K562 (cell line): ENCODE measurements around the gene FTH1. TPM values are rescaled to one million over a fixed set of nuclear protein-coding genes. Genes with fewer than 3 reads are reported as not detected.

Source experiments
- CREBBP ChIP-seq: IDR thresholded peaks from one replicate; pipeline ENCODE4 v1.6.1; 2012; ENCODE audit warnings: low read depth, mild to moderate bottlenecking, control low read depth, inconsistent platforms, low read length
- EP300 ChIP-seq: IDR thresholded peaks from 2 replicates; pipeline ENCODE4 v1.6.1; 2012; ENCODE audit warnings: low read length, improper control_type of control experiment
- HIVEP1 ChIP-seq: fragments of 250-450 bp; sonication (Bioruptor Pico); IDR thresholded peaks from 2 replicates; pipeline ENCODE4 v1.4.0; 2020; ENCODE audit warnings: mild to moderate bottlenecking
- JUND ChIP-seq, 2 experiments: IDR thresholded peaks; 2 replicates in 1 of 2; 3 replicates in 1 of 2; pipeline ENCODE4 v1.6.1; 2011; ENCODE audit warnings: borderline replicate concordance in 2 of 2, low read depth in 2 of 2, low read length in 2 of 2, improper control_type of control experiment in 1 of 2, missing biosample characterization in 1 of 2, missing genetic modification characterization in 1 of 2, missing genetic modification reagents in 1 of 2
- NCOA2 ChIP-seq, 2 experiments: fragments of 450-650 bp; IDR thresholded peaks; 2 replicates each; pipeline ENCODE4 v1.6.1; 2018; ENCODE audit warnings: mild to moderate bottlenecking in 2 of 2, moderate library complexity in 1 of 2; ENCODE audit not compliant: partially characterized antibody in 2 of 2
- NR2F6 ChIP-seq: fragments of 450-650 bp; formaldehyde crosslinking; IDR thresholded peaks from 2 replicates; pipeline ENCODE4 v1.4.0; 2020; ENCODE audit warnings: mild to moderate bottlenecking
- PHB2 ChIP-seq: fragments of 450-650 bp; IDR thresholded peaks from 2 replicates; pipeline ENCODE4 v1.6.1; 2017; ENCODE audit warnings: low read depth
- RHOXF2B ChIP-seq: fragments of 250-450 bp; sonication (Bioruptor Pico); conservative IDR thresholded peaks from 2 replicates; pipeline ENCODE4 v1.5.1; 2021
- SNRNP70 ChIP-seq: fragments of 200-400 bp; formaldehyde crosslinking; optimal IDR thresholded peaks from 2 replicates; pipeline ENCODE3; 2017; ENCODE audit warnings: low read depth, low read length
- TARDBP ChIP-seq: fragments of 450-650 bp; IDR thresholded peaks from 2 replicates; pipeline ENCODE4 v1.6.1; 2016
- ZNF124 ChIP-seq: sonication (generic); formaldehyde crosslinking; IDR thresholded peaks from 2 replicates; pipeline ENCODE4 v1.8.1; 2022; ENCODE audit warnings: missing genetic modification reagents
- ZNF717 ChIP-seq: fragments of 250-450 bp; sonication (Bioruptor Pico); IDR thresholded peaks from 2 replicates; pipeline ENCODE4 v1.5.0; 2021
- polyA plus RNA-seq, 8 experiments: library from polyadenylated mRNA; depleted of rRNA in 4 of 8; stranded (reverse) in 5 of 8; unstranded in 3 of 8; fragments of >200 nt; fragmentation: Nextera tagmentation in 2 of 8; fragmentation: Illumina TruSeq in 1 of 8; extraction: Ambion mirVana in 2 of 8; extraction: Trizol in 1 of 8; gene quantifications; 2 replicates each; pipeline versions ENCODE4 v1.2.1 to v1.2.3, GENCODE V29; 2011 to 2014; ENCODE audit warnings: inconsistent platforms in 1 of 8, missing spikeins in 1 of 8
- total RNA-seq, 7 experiments: library from RNA; depleted of rRNA in 6 of 7; stranded (reverse); fragments of >200 nt in 6 of 7; fragmentation: Illumina TruSeq in 2 of 7; extraction: Trizol in 2 of 7; gene quantifications; 2 replicates each; pipeline versions ENCODE4 v1.2.1 to v1.2.3, GENCODE V29; 2011 to 2021; ENCODE audit warnings: low replicate concordance in 1 of 7
- TF ChIP-seq, protein P1 (sequence below): fragments of 250-450 bp; sonication (Bioruptor Pico); IDR thresholded peaks from 2 replicates; pipeline ENCODE4 v1.4.0; 2020; ENCODE audit warnings: mild to moderate bottlenecking
- TF ChIP-seq, protein P2 (sequence below): fragments of 450-650 bp; formaldehyde crosslinking; IDR thresholded peaks from 2 replicates; pipeline ENCODE4 v1.4.0; 2020; ENCODE audit warnings: mild to moderate bottlenecking, moderate library complexity
- TF ChIP-seq, protein P3 (sequence below): fragments of 250-450 bp; sonication (Bioruptor Pico); IDR thresholded peaks from 2 replicates; pipeline ENCODE4 v1.5.0; 2022; ENCODE audit warnings: mild to moderate bottlenecking
- TF ChIP-seq, protein P4 (sequence below): fragments of 250-450 bp; sonication (Bioruptor Pico); IDR thresholded peaks from 2 replicates; pipeline ENCODE4 v1.8.0; 2022; ENCODE audit warnings: inconsistent platforms, mild to moderate bottlenecking, moderate library complexity, borderline replicate concordance
- TF ChIP-seq, protein P5 (sequence below): fragments of 250-450 bp; sonication (Bioruptor Pico); IDR thresholded peaks from 2 replicates; pipeline ENCODE4 v1.9.0; 2021; ENCODE audit warnings: mild to moderate bottlenecking
- TF ChIP-seq, protein P6 (sequence below): sonication (generic); formaldehyde crosslinking; IDR thresholded peaks from 2 replicates; pipeline ENCODE4 v1.8.0; 2022; ENCODE audit warnings: mild to moderate bottlenecking, low read depth, missing genetic modification reagents
- TF ChIP-seq, protein P7 (sequence below): fragments of 450-650 bp; IDR thresholded peaks from 2 replicates; pipeline ENCODE4 v1.6.1; 2016; ENCODE audit warnings: missing biosample characterization, missing genetic modification characterization

Gene FTH1
- total and polyA plus RNA-seq, 9 of the 15 experiments (the other 6 are each of a cell fraction or from before 2014, with no cell fraction given): 370 to 3,146 (median 802) TPM

DNA sequence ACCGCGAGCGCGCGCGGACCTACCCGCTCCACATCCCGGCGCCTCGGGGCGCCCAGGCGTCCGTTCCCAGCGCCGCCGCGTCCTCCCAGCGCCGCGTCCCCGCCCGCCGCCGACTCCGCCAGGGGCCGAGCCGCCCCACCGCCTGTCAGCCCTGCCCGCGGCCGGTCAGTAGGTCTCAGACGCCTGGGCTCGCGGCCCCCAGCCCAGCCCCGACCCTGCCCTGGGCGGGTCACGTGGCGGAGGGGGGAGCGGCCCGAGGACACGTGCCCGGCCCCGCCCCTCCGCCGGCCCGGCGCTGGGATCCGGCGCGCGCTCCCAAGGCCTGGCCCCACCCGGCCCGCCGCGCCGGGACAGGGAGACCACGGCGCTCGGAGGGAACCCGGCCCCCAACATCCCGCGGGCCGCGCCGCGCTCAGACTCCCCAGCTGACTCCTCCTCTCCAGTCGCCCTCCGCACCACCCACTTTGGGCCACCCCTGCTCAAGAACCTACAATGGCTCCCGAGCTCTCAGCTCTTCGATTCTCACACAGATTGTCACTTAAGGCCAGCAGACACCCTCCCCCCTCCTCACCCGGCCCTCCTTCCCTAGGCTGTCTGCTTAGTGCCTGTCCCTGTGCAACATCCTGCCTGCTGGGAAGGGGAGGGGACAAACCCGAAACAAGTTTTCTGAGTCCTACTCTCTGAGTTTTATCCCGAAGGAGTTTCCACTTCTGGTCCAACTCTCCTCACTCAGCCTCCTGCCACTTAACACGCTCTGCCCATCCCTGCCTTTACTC lies 49.9 kb downstream of the FTH1 start, which contains the start of gene RAB3IL1 (continued):
- no peak for TF ChIP-seq JUND (IDR thresholded peaks at IDR 0.05; ENCODE audit: borderline replicate concordance, low read depth, low read length)
- no peak for TF ChIP-seq JUND (tag; IDR thresholded peaks at IDR 0.05; ENCODE audit: borderline replicate concordance, low read depth, low read length)
- TF ChIP-seq, protein P1, sequence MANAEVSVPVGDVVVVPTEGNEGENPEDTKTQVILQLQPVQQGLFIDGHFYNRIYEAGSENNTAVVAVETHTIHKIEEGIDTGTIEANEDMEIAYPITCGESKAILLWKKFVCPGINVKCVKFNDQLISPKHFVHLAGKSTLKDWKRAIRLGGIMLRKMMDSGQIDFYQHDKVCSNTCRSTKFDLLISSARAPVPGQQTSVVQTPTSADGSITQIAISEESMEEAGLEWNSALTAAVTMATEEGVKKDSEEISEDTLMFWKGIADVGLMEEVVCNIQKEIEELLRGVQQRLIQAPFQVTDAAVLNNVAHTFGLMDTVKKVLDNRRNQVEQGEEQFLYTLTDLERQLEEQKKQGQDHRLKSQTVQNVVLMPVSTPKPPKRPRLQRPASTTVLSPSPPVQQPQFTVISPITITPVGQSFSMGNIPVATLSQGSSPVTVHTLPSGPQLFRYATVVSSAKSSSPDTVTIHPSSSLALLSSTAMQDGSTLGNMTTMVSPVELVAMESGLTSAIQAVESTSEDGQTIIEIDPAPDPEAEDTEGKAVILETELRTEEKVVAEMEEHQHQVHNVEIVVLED (CRISPR knock-in tag): 0 out of 2 replicates have a peak, but pooled peaks have one; percentile 4
- TF ChIP-seq, protein P2, sequence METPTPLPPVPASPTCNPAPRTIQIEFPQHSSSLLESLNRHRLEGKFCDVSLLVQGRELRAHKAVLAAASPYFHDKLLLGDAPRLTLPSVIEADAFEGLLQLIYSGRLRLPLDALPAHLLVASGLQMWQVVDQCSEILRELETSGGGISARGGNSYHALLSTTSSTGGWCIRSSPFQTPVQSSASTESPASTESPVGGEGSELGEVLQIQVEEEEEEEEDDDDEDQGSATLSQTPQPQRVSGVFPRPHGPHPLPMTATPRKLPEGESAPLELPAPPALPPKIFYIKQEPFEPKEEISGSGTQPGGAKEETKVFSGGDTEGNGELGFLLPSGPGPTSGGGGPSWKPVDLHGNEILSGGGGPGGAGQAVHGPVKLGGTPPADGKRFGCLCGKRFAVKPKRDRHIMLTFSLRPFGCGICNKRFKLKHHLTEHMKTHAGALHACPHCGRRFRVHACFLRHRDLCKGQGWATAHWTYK (CRISPR knock-in tag): 0 out of 2 replicates have a peak, but pooled peaks have one; percentile 49
- TF ChIP-seq NCOA2 (IDR thresholded peaks at IDR 0.05; ENCODE audit: partially characterized antibody in 2 of 2): no peak
- no peak for TF ChIP-seq EP300
- TF ChIP-seq, protein P3, sequence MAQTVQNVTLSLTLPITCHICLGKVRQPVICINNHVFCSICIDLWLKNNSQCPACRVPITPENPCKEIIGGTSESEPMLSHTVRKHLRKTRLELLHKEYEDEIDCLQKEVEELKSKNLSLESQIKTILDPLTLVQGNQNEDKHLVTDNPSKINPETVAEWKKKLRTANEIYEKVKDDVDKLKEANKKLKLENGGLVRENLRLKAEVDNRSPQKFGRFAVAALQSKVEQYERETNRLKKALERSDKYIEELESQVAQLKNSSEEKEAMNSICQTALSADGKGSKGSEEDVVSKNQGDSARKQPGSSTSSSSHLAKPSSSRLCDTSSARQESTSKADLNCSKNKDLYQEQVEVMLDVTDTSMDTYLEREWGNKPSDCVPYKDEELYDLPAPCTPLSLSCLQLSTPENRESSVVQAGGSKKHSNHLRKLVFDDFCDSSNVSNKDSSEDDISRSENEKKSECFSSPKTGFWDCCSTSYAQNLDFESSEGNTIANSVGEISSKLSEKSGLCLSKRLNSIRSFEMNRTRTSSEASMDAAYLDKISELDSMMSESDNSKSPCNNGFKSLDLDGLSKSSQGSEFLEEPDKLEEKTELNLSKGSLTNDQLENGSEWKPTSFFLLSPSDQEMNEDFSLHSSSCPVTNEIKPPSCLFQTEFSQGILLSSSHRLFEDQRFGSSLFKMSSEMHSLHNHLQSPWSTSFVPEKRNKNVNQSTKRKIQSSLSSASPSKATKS: no peak
- no peak for TF ChIP-seq CREBBP
- no peak for TF ChIP-seq SNRNP70
- no peak for TF ChIP-seq PHB2
- TF ChIP-seq, protein P4, sequence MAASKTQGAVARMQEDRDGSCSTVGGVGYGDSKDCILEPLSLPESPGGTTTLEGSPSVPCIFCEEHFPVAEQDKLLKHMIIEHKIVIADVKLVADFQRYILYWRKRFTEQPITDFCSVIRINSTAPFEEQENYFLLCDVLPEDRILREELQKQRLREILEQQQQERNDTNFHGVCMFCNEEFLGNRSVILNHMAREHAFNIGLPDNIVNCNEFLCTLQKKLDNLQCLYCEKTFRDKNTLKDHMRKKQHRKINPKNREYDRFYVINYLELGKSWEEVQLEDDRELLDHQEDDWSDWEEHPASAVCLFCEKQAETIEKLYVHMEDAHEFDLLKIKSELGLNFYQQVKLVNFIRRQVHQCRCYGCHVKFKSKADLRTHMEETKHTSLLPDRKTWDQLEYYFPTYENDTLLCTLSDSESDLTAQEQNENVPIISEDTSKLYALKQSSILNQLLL (CRISPR knock-in tag): no peak
- TF ChIP-seq HIVEP1: no peak
- no peak for TF ChIP-seq ZNF717
- TF ChIP-seq, protein P5, sequence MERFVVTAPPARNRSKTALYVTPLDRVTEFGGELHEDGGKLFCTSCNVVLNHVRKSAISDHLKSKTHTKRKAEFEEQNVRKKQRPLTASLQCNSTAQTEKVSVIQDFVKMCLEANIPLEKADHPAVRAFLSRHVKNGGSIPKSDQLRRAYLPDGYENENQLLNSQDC (CRISPR knock-in tag): no peak
- no peak for TF ChIP-seq NR2F6
- TF ChIP-seq, protein P6, sequence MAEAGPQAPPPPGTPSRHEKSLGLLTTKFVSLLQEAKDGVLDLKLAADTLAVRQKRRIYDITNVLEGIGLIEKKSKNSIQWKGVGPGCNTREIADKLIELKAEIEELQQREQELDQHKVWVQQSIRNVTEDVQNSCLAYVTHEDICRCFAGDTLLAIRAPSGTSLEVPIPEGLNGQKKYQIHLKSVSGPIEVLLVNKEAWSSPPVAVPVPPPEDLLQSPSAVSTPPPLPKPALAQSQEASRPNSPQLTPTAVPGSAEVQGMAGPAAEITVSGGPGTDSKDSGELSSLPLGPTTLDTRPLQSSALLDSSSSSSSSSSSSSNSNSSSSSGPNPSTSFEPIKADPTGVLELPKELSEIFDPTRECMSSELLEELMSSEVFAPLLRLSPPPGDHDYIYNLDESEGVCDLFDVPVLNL (CRISPR knock-in tag): no peak
- TF ChIP-seq, protein P7, sequence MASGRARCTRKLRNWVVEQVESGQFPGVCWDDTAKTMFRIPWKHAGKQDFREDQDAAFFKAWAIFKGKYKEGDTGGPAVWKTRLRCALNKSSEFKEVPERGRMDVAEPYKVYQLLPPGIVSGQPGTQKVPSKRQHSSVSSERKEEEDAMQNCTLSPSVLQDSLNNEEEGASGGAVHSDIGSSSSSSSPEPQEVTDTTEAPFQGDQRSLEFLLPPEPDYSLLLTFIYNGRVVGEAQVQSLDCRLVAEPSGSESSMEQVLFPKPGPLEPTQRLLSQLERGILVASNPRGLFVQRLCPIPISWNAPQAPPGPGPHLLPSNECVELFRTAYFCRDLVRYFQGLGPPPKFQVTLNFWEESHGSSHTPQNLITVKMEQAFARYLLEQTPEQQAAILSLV: no peak
- no peak for TF ChIP-seq RHOXF2B (CRISPR knock-in tag)
- no peak for TF ChIP-seq TARDBP
- no peak for TF ChIP-seq ZNF124 (CRISPR knock-in tag)
